Left forelimb (tissue), 1 donor: ENCODE data around the gene CRACR2B.

Experiments used
- DNase-seq: peaks from one replicate; pipeline ENCODE4 v3.0.0-alpha.2; 2018; ENCODE audit warnings: low spot score

The CRACR2B gene

GRCh38 chr11:839875-840617 is 12.3 kb downstream of the CRACR2B start:
- no peak for DNase-seq

DNA sequence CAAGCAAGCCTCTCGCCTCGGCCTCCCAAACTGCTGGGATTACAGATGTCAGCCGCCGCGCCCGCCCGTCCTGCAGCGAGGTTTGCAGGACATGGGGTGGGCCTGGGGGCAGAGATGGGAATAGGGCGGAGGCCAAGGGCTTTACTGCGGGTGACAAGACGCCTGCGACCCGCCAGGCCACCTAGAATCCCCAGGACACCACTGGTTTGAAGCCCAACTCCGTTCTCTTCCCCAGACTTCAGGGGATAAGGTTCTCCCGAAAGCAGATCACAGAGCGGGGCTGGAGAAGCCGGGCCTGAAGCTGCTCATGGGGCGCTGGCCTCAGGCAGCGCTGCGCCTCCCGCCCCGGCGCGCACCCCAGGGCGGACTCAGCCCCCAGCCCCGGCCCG is 14.3 kb downstream of the CRACR2B start:
- DNase-seq = no peak

- DNase-seq = peak; percentile 95
These were observed 14.8 kb downstream of the CRACR2B start, which contains the start of the genes POLR2L and TSPAN4 for GRCh38 chr11:842370-843002. POLR2L (minus strand) TSS chr11:842529; CDS start chr11:842508, 21 bp downstream. TSPAN4 (plus strand) TSS chr11:842852; CDS start chr11:850305, 7,453 bp downstream.

GRCh38 chr11:843086-843734 is 15.5 kb downstream of the CRACR2B start:
- DNase-seq = no peak

DNA sequence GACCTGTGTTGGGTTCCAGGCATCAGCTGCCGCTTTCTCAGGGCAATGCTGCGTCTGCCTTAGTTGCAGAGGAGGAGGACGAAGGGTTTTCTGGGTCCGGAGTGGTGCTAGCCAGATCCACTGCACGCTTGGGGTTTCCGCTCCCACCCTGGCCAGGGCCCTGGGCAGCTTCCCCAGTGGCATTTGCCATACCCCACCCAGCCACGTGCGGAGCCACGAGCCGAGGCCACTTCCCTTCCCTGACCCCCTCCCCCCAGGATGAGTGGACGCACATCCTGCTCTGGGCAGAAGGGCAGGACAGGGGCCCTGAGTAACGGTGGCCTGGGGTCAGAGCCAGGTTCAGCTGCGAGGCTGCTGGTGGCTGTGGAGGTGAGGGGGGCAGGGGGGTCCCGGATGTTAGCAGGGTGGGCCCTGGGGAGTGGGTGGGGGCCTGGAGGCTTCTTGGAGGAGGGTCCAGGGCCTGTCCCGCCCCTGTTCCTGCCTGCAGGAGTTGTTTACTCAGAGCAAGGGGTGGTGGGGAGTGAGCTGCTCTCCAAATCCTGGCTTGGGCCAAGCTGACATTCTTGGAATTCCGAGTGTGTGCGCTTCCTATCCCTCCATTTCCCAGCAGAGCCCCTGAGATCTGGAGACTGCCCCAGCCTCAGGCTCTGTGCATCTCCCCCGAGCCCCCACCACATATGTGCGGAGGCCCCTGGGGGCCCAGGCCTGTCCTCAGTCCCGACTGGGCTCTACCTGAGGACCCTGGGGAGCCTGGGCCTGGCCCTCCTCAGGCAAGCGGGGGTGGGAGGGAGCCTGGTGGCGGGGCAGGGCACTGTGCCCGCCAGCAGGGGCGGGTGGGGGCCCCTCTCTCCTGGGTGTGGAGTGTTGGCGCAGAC is 16.3 kb downstream of the CRACR2B start:
- DNase-seq = peak; percentile 88

GRCh38 chr11:844693-845644 is 17.2 kb downstream of the CRACR2B start:
- peak; percentile 93 for DNase-seq

- DNase-seq = no peak
These were observed 18.3 kb downstream of the CRACR2B start for GRCh38 chr11:845872-846495.

GRCh38 chr11:846496-847098 is 18.9 kb downstream of the CRACR2B start:
- DNase-seq = no peak

DNA sequence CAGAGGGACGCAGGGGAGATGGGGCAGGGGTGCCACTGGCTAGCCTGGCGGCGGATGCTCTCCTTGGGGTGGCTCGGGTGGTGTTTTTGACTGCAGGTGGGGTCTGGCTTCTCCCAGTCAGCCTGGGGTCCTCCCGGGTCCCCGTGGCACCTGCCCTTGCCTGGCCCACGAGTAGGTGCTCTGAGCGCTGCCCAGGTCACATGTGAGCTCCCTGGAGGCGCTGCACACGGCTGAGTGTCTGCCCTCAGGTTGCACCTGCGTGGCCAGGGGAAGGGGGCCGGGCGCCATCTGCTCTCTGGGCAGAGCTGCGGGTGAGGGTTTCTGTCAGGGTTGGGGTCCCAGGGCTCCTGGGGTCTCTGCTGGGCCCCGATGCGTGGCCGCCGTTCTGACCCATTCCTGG is 20.2 kb downstream of the CRACR2B start:
- no peak for DNase-seq

DNA sequence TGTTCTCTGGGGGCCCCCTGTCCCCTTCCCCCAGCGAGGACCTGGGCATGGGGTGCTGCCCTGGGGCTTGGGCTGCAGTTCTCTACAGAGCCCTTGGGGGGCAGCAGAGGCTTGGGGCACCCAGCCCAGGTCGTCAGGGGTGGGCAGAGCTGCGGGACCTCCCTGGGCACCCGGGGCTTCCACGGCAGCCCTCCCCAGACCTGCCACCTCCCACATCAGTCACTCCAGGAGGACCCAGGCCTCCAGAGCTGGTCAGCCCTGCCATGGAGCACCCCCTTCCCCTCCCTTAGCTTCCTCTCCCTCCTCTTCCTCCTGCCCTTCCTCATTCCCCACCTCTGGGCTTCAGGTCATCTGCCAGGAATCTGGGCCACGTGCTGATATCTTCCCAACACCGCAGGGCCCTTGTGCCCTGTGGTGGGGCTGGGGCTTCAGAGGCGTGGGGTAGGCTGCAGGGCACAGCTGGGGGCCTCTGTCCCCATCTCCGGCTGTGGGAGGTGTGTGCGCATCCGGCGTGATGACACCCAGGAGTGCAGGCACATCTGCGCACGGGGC is 20.7 kb downstream of the CRACR2B start:
- no peak for DNase-seq

DNA sequence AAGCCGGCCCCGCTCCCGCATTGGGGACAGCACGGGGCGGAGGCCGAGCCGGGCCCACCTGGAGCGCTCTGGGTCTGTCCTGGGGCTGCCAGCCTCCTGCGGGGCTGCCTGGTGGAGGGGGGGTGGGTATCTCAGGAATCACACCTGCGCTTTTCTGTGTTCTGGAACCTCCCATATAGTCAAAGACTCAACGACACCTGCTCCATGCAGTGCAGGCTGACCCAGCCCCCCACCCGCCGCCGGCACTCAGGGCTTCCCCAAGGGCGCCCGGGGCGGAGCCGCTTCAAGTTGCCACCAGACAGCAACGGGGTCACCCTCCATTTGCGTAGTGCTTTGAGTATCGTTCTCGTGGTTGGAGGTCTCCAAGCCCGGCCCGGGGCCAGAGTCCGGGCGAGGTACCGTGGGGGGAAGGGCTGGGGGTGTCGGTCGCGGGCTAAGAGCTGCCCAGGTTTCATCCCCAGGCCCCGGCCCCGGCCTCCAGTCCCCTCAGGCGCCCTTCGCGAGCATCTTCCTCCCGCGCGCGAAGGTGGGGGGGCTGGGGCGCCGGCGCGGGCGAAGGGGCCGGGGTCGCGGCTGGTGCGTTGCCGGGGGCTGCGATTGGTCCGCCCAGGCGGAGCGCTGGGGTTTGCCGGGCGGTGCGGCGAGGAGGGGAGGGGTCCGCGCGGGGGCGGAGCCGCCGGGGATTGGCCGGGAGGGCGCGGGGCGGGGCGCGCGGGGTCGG is 21.5 kb downstream of the CRACR2B start:
- DNase-seq = no peak

- no peak for DNase-seq
These were observed 22.4 kb downstream of the CRACR2B start for GRCh38 chr11:849951-850774.

DNA sequence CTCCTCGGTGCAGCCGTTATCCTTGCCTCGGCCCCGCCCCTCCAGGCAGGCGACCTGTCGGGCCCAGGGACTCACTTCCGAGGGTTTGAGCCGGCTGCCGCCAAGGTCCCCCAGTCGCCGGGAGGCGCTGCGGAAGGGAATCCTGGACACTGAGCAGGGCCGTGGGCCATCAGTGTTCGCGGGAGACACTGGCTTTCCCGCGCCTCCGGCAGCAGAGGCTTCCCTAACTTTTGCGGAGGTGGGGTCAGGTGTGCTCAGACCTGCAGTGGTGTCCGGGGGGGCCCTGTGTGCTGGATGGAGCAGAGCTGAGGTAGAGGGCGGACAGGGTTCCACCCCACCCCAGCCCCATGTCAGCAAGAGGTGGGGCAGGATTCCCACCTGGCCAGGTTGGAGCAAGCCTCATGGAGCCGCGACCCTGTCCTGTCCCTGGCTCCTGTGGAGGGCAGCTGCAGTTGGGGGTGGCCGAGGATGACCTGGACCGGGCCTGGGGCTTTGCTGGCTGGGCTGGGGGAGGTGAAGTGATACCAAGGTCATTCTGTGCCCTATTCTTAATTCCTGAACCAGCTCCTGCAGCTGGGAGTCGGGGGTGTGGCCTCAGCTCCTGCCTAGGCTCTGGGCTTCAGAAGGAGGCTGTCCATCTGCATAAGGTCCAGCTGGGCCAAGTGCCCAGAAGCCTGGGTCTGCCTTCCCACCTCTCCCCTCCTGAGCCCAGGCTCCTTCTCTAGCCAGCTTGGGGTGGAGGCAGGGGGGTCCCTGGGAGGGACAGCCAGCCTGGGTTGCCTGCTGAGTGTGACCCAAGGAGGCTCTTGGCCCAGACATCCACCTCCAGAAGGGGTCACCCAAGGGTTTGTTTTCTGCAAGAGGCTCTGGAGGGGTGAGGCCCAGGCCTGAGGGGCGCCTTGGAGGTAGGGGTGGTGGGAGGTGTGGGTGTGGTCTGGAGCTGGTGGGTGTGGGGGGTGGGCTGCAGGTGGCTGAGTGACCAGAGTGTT is 23.4 kb downstream of the CRACR2B start:
- no peak for DNase-seq

DNA sequence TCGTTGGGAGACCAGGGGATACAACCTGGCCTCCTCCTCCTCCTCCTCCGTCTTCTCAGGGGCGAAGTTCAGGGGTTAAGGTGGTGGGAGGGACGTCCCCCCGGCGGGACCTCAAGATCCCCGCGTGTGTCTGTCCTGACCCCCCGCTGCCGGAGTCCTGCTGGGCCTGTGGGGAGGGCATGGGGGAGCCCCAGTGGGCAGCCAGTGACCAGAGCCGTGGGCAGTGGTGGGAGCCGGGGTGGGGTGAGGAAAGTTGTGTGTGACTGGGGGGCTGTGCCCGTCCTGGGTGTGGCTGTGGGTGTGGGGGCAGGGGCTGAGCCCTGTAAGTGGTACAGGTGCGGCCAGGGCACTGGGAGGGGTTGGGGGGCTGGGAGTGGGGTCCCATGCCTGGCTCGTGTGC is 25.0 kb downstream of the CRACR2B start:
- DNase-seq = no peak

DNA sequence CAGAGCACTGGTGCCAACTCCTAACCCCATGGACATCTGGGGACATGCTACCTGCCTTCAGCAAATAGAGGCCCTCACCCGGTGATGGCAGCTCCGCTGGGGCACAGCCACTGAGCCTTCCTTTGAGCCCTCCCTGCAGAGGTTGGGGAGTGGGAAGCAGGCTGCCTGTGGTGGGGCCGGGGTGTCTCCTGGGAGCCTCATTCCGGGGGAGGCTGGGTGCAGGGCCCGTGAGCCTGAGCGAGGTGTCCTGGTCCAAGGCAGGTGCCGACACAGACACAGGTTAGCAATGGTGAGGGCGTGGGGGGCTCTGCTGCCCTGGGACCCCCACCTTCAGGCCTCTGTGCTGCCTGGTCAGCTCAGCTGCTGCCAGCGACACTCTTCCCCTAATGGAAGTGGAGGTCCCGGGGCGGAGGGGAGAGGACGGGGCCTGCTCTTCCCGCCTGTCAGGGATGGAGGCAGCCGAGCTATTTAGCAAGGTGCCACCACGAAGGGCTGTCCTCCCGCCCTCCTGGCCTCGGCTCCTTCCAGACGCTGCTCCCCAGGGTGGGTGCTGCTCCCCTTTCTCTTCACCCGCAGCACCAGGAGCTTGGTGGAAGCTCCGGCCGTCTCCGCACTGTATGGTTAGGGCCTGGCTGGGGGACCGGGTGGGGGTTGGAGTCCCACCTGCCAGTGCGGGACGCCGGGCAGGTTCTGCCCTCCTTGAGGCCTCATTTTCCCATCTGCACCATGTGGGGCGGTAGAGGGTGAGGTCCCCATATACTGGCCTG is 26.1 kb downstream of the CRACR2B start:
- no peak for DNase-seq
